Heart left ventricle (tissue), 16 donors: ENCODE results near the gene SMARCB1. TPM values are rescaled to one million over a fixed set of nuclear protein-coding genes. Genes with fewer than 3 reads are reported as not detected.

ENCODE experiments used
- ATAC-seq, 4 donors: fragments of 200-7000 bp; cut with Tn5 transposase; one replicate each; pipeline ENCODE4 v1.9.1; 2020 to 2022; ENCODE audit warnings: moderate library complexity in 4 of 4, mild to moderate bottlenecking in 3 of 4, moderate number of reproducible peaks in 1 of 4
- DNase-seq, 5 donors: peaks; one replicate each; pipeline ENCODE4 v3.0.0-alpha.2; 2020
- H3K27ac ChIP-seq, 12 donors: fragments of 200-600 bp; sonication (generic) in 4 of 12; one replicate each; pipeline versions ENCODE4 v1.5.0 to v1.8.0; 2016 to 2022; ENCODE audit warnings: mild to moderate bottlenecking in 2 of 12
- H3K27me3 ChIP-seq, 9 donors: fragments of 200-600 bp; sonication (generic) in 2 of 9; one replicate each; pipeline versions ENCODE4 v1.5.1 to v1.8.0; 2016 to 2022; ENCODE audit warnings: mild to moderate bottlenecking in 3 of 9
- H3K36me3 ChIP-seq, 9 donors: fragments of 200-600 bp; sonication (generic) in 2 of 9; one replicate each; pipeline versions ENCODE4 v1.5.0 to v1.8.0; 2018 to 2022; ENCODE audit warnings: mild to moderate bottlenecking in 2 of 9
- H3K4me1 ChIP-seq, 12 donors: fragments of 200-600 bp; sonication (generic) in 4 of 12; one replicate each; pipeline versions ENCODE4 v1.5.0 to v1.8.0; 2016 to 2022; ENCODE audit warnings: mild to moderate bottlenecking in 3 of 12
- H3K4me3 ChIP-seq, 12 donors: fragments of 200-600 bp; sonication (generic) in 4 of 12; one replicate each; pipeline versions ENCODE4 v1.5.0 to v1.8.0; 2017 to 2022; ENCODE audit warnings: mild to moderate bottlenecking in 9 of 12, moderate library complexity in 4 of 12
- H3K9me3 ChIP-seq, 12 donors: fragments of 200-600 bp; sonication (generic) in 4 of 12; one replicate each; pipeline versions ENCODE4 v1.5.0 to v1.8.0; 2016 to 2022; ENCODE audit warnings: mild to moderate bottlenecking in 1 of 12
- CTCF ChIP-seq, 12 donors: fragments of 200-600 bp; sonication (generic) in 4 of 12; IDR thresholded peaks; one replicate each; pipeline versions ENCODE4 v1.5.0 to v1.8.0; 2018 to 2022; ENCODE audit warnings: antibody characterized with exemption in 12 of 12, mild to moderate bottlenecking in 5 of 12
- POLR2A ChIP-seq, 2 donors: fragments of 450-650 bp; IDR thresholded peaks; one replicate each; pipeline ENCODE4 v1.6.1; 2017; ENCODE audit warnings: antibody characterized with exemption in 2 of 2, mild to moderate bottlenecking in 2 of 2, moderate library complexity in 2 of 2
- WGBS, 4 donors: extraction: QIAGEN DNeasy Blood & Tissue Kit in 2 of 4; methylation state at CpG; one replicate each; pipeline versions ENCODE4 v1.1.5 to v1.1.7; 2013 to 2018; 5-methylcytosine and 5-hydroxymethylcytosine counted together
- intact Hi-C, 10 donors: fragments of 100-400 bp; cut with DNase I; formaldehyde crosslinking; loops; one replicate each; pipeline versions ENCODE4 v1.11.1 to v1.14.2; 2022
- polyA plus RNA-seq, 2 donors: library from polyadenylated mRNA; stranded (reverse); fragments of 200-250 nt; gene quantifications; one replicate each; pipeline ENCODE4 v1.2.3, GENCODE V29; 2013
- total RNA-seq, 9 donors: library from RNA; depleted of rRNA in 2 of 9; stranded (reverse); fragments of >200 nt in 2 of 9; fragmentation: NEBNext Ultra II Directional in 3 of 9; extraction: Animal tissue kit (Norgen Biotek cat#: 25700) in 3 of 9; gene quantifications; one replicate each; pipeline versions ENCODE4 v1.1.0 to v1.2.4, GENCODE V29; 2016 to 2023
- donor health status: ischemic (EF 13 %, LVEDD 7.1; RV severe dilation, severe dysfunction).
- donor health status: healthy with polysubstance abuse.
- donor health status: DM: no; HTN: yes; CAD: no.
- donor health status: DM: no; HTN: no; CAD: no.
- donor health status: ischemic (EF 25% LVEDD 6.9; RV normal size, moderate dysfunction).
- donor health status: ischemic (EF 25% LVEDD 5.7; RV mildly dilated, moderate dysfunction).
- donor health status: healthy.
- donor health status: DM: yes; HTN: yes; CAD: no.
- donor health status: ischemic (EF 35%, LVEDD 5.7; RV mildly dilated, moderate dysfunction).
- donor health status: nonischemic (EF 11% LVEDD 7.7; RV severe dilation, severe dysfunction).
- donor health status: DM: yes; HTN: yes; CAD: no.
- donor health status: PGD.
- donor health status: ischemic (EF 29% LVEDD 5.4; RV normal size, mild dysfunction).
- donor health status: nonischemic (EF 23%, LVEDD 6.1; RV moderate dilation, normal function).

SMARCB1 gene
- total and polyA plus RNA-seq, 11 donors: 30.2 to 75.3 (median 45.6) TPM

GRCh38 chr22:23834406-23834792, 47.6 kb downstream of the SMARCB1 start:
- DNase-seq: peak in 1 of 5 donors; percentile 19
- H3K4me1 ChIP-seq: peaks cover 6 to 92% (median 53%) of the 10 kb centered on the region in 12 donors
- ATAC-seq: no peak
- TF ChIP-seq CTCF (IDR thresholded peaks at IDR 0.05): no peak
- no peak for TF ChIP-seq POLR2A (IDR thresholded peaks at IDR 0.05)
- peak overlapping the region; percentile 74 to 99 (median 92) for H3K27ac ChIP-seq
- peaks cover 0 to 67% (median 19%) of the 10 kb centered on the region in 9 donors for H3K36me3 ChIP-seq
- 66 to 86% (median 83%) methylated on average over 3 of the region's 3 CpGs for WGBS, 4 donors
- no peaks in the 10 kb centered on the region for H3K9me3 ChIP-seq
- intact Hi-C loops: loop anchor here in 1 of 10 donors (5.0 kb wide), 1 partner anchor 47 kb away; the partner anchor contains the start of gene SMARCB1
- H3K4me3 ChIP-seq: no peak overlapping the region
- H3K27me3 ChIP-seq: no peaks in the 10 kb centered on the region

GRCh38 chr22:23834793-23835483, 48.2 kb downstream of the SMARCB1 start:
- no peaks in the 10 kb centered on the region for H3K9me3 ChIP-seq
- ATAC-seq (peak; percentile 64 to 81 (median 70)), DNase-seq (peak; percentile 69 to 86 (median 80))
- peaks cover 0 to 62% (median 19%) of the 10 kb centered on the region in 9 donors for H3K36me3 ChIP-seq
- H3K4me1 ChIP-seq: peaks cover 6 to 91% (median 50%) of the 10 kb centered on the region in 12 donors
- intact Hi-C loops: loop anchor here in 3 of 10 donors (1.0 to 5.0 kb wide), 2 partner anchors 48 kb away; partner anchors contain the start of gene SMARCB1 (in 2 of the 3)
- WGBS, 4 donors: 36 to 66% (median 43%) methylated on average over 4 to 10 of the region's 10 CpGs
- H3K4me3 ChIP-seq: no peak overlapping the region
- no peak for TF ChIP-seq CTCF (IDR thresholded peaks at IDR 0.05)
- TF ChIP-seq POLR2A (IDR thresholded peaks at IDR 0.05): no peak
- no peaks in the 10 kb centered on the region for H3K27me3 ChIP-seq
- peak overlapping the region; percentile 74 to 99 (median 92) for H3K27ac ChIP-seq

DNA sequence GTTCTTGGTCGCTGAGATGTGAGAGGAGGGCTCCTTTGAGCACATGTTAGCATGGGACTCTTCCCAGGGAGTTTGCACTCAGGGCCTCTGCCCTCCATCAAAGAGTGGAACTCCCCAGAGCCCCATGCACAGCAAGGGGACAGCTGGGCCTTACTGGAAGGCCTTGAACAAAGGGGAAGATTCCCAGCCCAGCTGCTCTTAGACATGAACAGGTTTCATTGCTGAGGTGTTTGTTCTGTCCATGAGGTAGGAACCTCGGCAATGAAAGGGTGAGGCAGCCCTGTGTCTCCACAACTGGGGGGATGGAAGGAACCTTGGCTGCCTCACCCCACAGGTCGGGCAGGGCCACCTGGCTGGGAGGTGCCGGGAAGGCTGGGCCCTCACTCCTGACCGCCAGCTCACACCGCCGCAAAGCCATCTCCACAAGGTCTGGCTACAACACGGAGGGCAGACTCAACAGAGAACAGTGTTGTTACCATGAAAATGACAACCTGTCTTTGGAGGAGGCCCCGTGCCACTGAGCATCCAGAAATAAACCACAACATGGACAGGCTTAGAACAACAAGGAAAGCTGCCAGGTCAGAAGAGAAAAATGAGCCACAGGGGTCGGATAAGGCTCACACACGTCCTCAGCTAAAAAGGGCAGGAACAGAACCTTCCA, 48.8 kb downstream of the SMARCB1 start:
- Histone ChIP-seq H3K27ac (peak overlapping the region; percentile 81 to 99 (median 92)), H3K4me1 (peaks cover 6 to 88% (median 50%) of the 10 kb centered on the region in 12 donors), H3K9me3 (no peaks in the 10 kb centered on the region), H3K4me3 (no peak overlapping the region), H3K27me3 (no peaks in the 10 kb centered on the region), H3K36me3 (peaks cover 0 to 56% (median 19%) of the 10 kb centered on the region in 9 donors)
- TF ChIP-seq CTCF (IDR thresholded peaks at IDR 0.05) (no peak), POLR2A (IDR thresholded peaks at IDR 0.05) (no peak)
- intact Hi-C loops: loop anchor here in 2 of 10 donors (1.0 to 5.0 kb wide), 2 partner anchors 48 kb away; partner anchors contain the start of gene SMARCB1 (in 1 of the 2)
- 42 to 57% (median 50%) methylated on average over 11 of the region's 11 CpGs for whole genome bisulfite sequencing, 4 donors
- DNase-seq (peak in 4 of 5 donors; percentile 48 to 82 (median 72)), ATAC-seq (peak; percentile 59 to 70 (median 64))

GRCh38 chr22:23836281-23836680, 49.5 kb downstream of the SMARCB1 start:
- TF ChIP-seq CTCF (IDR thresholded peaks at IDR 0.05): no peak
- TF ChIP-seq POLR2A (IDR thresholded peaks at IDR 0.05): no peak
- Histone ChIP-seq H3K36me3 (peaks cover 0 to 50% (median 17%) of the 10 kb centered on the region in 9 donors), H3K27me3 (no peaks in the 10 kb centered on the region), H3K4me3 (no peak overlapping the region), H3K9me3 (no peaks in the 10 kb centered on the region), H3K4me1 (peaks cover 6 to 84% (median 49%) of the 10 kb centered on the region in 12 donors), H3K27ac (peak overlapping the region; percentile 81 to 99 (median 90))
- DNase-seq (peak in 2 of 5 donors; percentile 32 to 51), ATAC-seq (peak in 1 of 4 donors; percentile 1)
- intact Hi-C loops: loop anchor here in 1 of 10 donors (5.0 kb wide), 1 partner anchor 49 kb away; the partner anchor contains the start of gene SMARCB1
- WGBS, 4 donors: 53 to 81% (median 67%) methylated on average over 2 to 5 of the region's 5 CpGs
